Retinal pigment epithelial cell (primary cell): Measurements from ENCODE around the gene RFC5.
A peak's percentile ranks its signal among the peaks of the same experiment; 100 is the strongest.

ENCODE experiments used
- DNase-seq: peaks from one replicate; pipeline ENCODE4 v3.0.0-alpha.2; 2010; ENCODE audit warnings: low read depth
- H3K4me3 ChIP-seq: 2 replicates; pipeline ENCODE4 v1.5.1; 2011; ENCODE audit warnings: mild to moderate bottlenecking, low read length, control low read depth, moderate library complexity
- TF ChIP-seq, protein P1 (sequence below): conservative IDR thresholded peaks from 2 replicates; pipeline ENCODE4 v1.5.1; 2011; ENCODE audit warnings: low read depth, low read length, control low read depth, inconsistent platforms

Gene RFC5, protein sequence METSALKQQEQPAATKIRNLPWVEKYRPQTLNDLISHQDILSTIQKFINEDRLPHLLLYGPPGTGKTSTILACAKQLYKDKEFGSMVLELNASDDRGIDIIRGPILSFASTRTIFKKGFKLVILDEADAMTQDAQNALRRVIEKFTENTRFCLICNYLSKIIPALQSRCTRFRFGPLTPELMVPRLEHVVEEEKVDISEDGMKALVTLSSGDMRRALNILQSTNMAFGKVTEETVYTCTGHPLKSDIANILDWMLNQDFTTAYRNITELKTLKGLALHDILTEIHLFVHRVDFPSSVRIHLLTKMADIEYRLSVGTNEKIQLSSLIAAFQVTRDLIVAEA

DNA sequence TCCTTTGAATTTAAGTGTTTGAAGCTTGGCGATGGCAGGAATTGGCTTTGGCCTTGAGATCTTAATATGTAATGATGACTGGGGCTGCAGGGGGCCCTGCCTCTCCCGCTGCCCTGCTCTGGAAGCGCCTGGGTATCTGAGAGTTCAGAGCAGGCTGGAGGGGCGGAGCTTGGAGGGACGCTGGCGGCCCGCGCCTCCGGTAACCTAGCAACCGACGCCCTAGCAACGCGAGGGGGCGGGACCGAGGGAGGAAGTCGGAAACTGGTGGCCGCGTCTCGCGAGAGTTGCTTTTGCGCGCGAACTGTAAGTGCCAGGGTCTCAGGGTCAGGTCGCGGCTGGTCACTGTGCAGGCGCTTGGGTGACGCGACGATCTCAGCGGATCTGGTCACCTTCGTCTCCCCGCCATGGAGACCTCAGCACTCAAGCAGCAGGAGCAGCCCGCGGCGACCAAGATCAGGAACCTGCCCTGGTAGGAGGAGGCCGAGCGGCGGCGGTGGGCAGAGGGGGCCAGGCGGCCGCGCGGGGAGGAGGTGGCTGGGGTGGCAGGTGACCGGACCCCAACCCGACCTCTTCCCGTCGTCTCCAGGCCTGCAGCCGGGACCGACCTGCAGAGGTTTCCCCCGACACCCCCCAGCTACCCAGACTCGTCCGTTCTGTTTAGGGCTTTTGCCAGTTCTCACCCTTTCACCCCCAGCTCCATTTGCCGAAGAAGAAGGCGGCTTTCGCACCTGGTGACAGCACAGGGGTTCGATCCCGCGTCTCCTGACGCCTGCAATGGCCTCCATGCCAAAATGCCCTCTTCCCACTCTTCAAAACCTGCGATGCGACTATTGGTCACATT lies at the start of gene RFC5:
Gene RFC5 (plus strand): TSS at position 280 of the 841 bp plus-strand sequence. CDS start 125 bp downstream, at position 405.
- peak; percentile 72 for DNase-seq
- H3K4me3 ChIP-seq: peak within 1 kb of the TSS; percentile 93
- TF ChIP-seq, protein P1, sequence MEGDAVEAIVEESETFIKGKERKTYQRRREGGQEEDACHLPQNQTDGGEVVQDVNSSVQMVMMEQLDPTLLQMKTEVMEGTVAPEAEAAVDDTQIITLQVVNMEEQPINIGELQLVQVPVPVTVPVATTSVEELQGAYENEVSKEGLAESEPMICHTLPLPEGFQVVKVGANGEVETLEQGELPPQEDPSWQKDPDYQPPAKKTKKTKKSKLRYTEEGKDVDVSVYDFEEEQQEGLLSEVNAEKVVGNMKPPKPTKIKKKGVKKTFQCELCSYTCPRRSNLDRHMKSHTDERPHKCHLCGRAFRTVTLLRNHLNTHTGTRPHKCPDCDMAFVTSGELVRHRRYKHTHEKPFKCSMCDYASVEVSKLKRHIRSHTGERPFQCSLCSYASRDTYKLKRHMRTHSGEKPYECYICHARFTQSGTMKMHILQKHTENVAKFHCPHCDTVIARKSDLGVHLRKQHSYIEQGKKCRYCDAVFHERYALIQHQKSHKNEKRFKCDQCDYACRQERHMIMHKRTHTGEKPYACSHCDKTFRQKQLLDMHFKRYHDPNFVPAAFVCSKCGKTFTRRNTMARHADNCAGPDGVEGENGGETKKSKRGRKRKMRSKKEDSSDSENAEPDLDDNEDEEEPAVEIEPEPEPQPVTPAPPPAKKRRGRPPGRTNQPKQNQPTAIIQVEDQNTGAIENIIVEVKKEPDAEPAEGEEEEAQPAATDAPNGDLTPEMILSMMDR: no peak

DNA sequence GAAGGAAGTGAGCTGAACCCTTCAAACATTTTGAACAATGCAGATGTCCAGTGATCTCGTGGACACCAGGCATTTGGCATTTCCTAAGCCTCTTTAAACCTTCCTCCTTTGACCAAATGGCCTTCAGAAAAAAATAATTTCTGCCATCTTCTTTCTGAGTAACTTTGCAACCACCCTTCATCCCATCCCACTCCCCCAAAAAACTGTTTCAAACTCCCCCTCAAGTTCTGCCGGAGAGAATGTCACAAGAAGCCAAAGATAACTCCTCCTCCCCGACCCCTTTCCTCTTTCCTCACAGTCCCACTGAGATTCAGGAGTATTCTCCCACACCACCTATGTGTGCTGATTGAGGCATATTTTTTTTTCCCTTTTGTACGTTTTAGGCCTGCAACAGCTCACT lies 49.5 kb upstream of the RFC5 start:
- DNase-seq: no peak
- TF ChIP-seq, protein P1: no peak
- no peak overlapping the region for H3K4me3 ChIP-seq

DNA sequence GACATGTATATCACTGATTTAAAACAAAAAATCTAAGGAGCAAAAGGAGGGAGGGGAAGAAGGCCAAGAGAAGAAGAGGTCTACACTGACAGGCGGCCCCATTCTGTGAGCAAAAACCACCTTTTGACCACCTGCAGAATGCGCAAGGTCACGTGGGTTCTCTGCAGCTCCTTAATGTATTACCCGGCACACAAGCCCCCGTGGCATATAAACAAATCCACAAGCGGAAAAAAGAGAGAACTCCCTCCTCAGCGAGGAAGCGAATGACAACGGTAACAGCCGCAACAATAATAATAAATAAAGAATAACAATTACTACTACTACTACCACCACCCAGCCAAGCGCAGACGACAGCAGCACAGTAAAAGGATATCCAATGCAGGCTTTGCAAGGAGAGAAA lies 49.0 kb upstream of the RFC5 start:
- no peak overlapping the region for H3K4me3 ChIP-seq
- DNase-seq: no peak
- TF ChIP-seq, protein P1: no peak

DNA sequence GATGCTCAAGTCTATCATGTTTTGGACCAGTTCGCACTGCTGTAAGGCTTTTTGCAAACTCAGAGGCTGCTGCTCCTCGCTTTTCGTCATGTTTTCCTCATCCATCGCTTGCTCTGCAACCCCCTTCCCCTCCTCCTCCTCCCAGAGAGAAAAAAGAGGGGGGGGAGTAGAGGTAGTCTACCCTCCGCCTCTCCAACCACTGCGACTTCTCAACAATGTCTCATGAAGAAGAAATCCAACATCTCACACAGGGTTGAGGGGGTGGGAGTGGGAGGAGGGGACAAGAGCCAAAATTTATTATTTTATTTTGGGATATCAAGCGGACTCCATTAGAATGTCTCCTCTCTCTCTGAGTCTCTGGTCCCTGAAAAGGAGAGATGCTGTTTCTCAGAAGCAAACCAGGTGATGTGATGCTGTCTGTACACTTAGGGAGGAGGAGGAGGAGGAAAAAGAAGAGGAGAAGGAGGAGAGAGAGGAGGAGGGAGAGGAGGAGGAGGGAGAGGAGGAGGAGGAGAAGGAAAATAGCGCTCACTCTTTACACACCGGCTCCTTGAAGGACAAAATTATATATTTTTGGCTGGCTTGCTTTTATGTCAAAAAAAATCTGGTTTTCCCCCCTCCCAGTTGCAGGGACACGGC lies 48.2 kb upstream of the RFC5 start:
- TF ChIP-seq, protein P1: no peak
- no peak for DNase-seq
- peak overlapping the region; percentile 49 for H3K4me3 ChIP-seq

DNA sequence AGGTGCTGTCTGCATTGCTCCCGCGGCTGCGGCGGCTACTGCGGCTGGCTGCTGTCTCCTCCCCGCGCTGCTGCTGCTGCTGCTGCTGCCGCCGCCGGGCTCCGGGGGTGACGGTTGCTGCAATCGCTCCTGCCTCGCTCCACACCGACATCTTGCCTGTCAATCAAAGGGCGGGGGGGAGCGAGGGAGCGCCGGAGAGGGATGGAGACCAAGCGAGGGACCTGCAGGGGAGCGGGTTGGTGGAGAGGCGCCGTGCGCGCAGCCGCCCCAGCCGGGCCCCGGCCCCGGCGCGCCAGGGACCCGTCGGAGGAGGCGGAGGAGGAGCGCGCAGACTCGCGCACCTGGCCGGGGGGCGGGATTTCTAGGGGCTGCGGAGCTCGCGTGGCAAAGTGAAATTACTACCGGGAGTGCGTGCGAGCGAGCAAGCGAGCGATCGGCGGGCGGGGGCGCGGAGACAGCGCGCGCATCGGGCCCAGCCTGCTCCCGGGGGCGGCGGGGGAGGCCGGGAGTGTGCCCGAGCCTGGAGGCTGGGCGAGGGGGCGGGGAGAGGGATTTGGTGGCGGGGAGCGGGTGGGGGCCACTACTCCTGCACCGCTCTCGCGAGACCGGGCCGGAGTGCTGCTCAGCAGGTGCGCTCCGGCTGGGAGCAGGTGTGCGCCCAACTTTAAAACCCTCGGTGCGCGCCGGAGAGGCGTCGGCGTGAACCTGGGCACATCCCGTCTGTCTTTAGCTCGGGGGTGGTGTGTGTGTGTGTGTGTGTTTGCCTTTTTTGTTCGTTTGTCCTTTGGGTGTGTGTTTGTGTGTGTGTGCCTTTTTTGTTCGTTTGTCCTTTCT lies 47.5 kb upstream of the RFC5 start, which contains the start of gene KSR2:
Gene KSR2 (minus strand): TSS at position 165 of the 834 bp plus-strand sequence. CDS start 735 bp downstream, outside the sequence.
- peak within 1 kb of the TSS; percentile 49 for H3K4me3 ChIP-seq
- peak; percentile 28 for DNase-seq
- TF ChIP-seq, protein P1: no peak

DNA sequence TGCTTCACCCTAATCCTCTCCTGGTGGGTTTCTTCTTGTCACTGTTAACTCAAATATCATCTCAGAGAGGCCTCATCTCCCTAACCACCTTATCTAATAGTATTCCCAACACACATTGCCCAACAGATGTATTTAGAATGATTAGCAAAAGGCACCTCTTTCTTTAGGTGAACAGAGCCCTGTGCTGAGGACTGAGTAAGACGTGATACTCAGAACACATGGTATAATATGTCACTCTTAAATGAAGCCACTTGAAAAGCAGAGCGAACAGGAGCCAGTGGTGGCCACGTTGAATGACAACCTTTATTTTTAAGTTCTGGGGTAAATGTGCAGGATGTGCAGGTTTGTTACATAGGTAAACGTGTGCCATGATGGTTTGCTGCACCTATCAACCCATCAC lies 46.2 kb upstream of the RFC5 start:
- no peak for DNase-seq
- H3K4me3 ChIP-seq: no peak overlapping the region
- TF ChIP-seq, protein P1: no peak
